ENCODE data around the gene BECN2. TPM values are rescaled to one million over a fixed set of nuclear protein-coding genes. Genes with fewer than 3 reads are reported as not detected.

BECN2 gene
- total RNA-seq, 6 experiments from 2014 or later, result not detected

DNA sequence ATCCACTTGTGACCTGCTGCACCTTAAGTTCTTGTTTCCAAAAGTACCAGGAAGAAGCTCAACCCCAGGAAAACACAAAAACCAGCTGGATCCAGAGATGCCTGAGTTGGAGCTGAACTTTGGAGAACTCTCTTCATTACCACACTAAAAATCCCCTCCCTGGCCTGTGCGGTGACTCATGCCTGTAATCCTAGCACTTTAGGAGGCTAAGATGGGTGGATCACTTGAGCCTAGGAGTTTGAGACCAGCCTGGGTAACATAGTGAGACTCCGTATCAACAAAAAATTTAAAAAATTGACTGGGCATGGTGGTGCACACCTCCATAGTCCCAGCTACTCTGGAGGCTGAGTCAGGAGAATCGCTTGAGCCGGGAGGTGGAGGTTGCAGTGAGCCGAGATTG, 35.2 kb downstream of the BECN2 start:
- DNase-seq, result no peak
- H3K36me3 ChIP-seq, result no peaks in the 10 kb centered on the region
- no peak overlapping the region for H3K4me3 ChIP-seq
- 76% methylated on average over 4 of the region's 5 CpGs for WGBS (ENCODE audit: insufficient coverage, low coverage, low lambda C conversion rate, missing lambda C conversion rate)
- no peaks in the 10 kb centered on the region for H3K4me1 ChIP-seq
- no peak overlapping the region for H3K27ac ChIP-seq
- intact Hi-C loops (cut with DNase I), result no loop called here
- no peak for ATAC-seq
- no peaks in the 10 kb centered on the region for H3K27me3 ChIP-seq
- H3K9me3 ChIP-seq, result no peaks in the 10 kb centered on the region
- TF ChIP-seq, protein P1, sequence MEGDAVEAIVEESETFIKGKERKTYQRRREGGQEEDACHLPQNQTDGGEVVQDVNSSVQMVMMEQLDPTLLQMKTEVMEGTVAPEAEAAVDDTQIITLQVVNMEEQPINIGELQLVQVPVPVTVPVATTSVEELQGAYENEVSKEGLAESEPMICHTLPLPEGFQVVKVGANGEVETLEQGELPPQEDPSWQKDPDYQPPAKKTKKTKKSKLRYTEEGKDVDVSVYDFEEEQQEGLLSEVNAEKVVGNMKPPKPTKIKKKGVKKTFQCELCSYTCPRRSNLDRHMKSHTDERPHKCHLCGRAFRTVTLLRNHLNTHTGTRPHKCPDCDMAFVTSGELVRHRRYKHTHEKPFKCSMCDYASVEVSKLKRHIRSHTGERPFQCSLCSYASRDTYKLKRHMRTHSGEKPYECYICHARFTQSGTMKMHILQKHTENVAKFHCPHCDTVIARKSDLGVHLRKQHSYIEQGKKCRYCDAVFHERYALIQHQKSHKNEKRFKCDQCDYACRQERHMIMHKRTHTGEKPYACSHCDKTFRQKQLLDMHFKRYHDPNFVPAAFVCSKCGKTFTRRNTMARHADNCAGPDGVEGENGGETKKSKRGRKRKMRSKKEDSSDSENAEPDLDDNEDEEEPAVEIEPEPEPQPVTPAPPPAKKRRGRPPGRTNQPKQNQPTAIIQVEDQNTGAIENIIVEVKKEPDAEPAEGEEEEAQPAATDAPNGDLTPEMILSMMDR (IDR thresholded peaks at IDR 0.05), result no peak
- no peak for TF ChIP-seq POLR2A (IDR thresholded peaks at IDR 0.05)

DNA sequence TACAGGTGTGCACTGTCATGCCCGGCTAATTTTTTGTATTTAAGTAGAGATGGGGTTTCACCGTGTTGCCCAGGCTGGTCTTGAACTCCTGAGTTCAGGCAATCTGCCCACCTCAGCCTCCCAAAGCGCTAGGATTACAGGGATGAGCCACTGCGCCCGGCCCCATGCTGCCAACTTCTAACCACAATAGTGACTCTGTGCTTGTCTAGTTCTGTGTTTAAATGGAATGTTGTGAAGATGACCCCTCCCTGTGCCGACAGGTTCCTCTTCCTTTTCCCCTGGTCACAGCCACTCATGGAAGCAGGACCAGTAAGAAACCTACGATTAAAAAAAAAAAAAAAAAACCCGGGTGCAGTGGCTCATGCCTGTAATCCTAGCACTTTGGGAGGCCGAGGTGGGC, 36.6 kb downstream of the BECN2 start:
- DNase-seq (no peak), ATAC-seq (no peak)
- no peaks in the 10 kb centered on the region for H3K36me3 ChIP-seq
- WGBS (ENCODE audit: insufficient coverage, low coverage, low lambda C conversion rate, missing lambda C conversion rate), result 58% methylated on average over 5 of the region's 9 CpGs
- no peak overlapping the region for H3K27ac ChIP-seq
- intact Hi-C loops (cut with DNase I), result no loop called here
- no peaks in the 10 kb centered on the region for H3K9me3 ChIP-seq
- TF ChIP-seq POLR2A (IDR thresholded peaks at IDR 0.05), result no peak
- TF ChIP-seq, protein P1 (IDR thresholded peaks at IDR 0.05), result no peak
- peaks cover 0 to 3% (median 0%) of the 10 kb centered on the region in 4 donors for H3K4me1 ChIP-seq
- H3K4me3 ChIP-seq, result no peak overlapping the region
- H3K27me3 ChIP-seq, result no peaks in the 10 kb centered on the region

DNA sequence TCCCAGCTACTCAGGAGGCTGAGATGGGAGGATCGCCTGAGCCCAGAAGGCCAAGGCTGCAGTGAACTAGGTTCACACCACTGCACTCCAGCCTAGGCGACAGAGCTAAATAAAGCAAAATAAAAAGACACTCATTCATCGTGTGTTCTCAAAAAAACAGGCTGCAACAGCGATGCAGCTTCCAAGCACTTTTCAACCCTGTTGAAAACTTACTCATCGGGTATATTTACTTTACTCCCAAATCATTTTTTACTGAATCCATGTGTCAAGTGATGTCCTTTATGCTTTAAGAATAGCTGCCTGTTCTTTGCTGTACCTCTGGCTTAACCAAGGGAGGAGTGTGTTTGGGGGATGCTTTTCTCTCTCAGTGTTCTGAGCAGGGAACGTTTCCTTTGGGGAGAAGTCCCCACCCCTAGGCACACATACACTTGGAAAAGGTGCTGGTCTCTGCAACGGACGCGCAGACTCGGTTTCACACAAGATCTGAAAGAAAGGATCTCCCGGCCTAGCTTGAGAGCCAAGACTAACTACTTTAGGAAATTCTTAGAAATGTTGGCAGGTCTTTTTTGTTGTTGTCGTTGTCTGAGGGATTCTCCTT, 39.9 kb downstream of the BECN2 start:
- Histone ChIP-seq H3K36me3 (no peaks in the 10 kb centered on the region), H3K4me3 (no peak overlapping the region), H3K27ac (no peak overlapping the region), H3K27me3 (no peaks in the 10 kb centered on the region), H3K9me3 (no peaks in the 10 kb centered on the region), H3K4me1 (peaks cover 0 to 3% (median 0%) of the 10 kb centered on the region in 4 donors)
- 81% methylated on average over 12 of the region's 12 CpGs for WGBS (ENCODE audit: insufficient coverage, low coverage, low lambda C conversion rate, missing lambda C conversion rate)
- ATAC-seq (no peak), DNase-seq (no peak)
- no peak for TF ChIP-seq POLR2A (IDR thresholded peaks at IDR 0.05)
- TF ChIP-seq, protein P1 (IDR thresholded peaks at IDR 0.05), result no peak
- intact Hi-C loops (cut with DNase I), result no loop called here

DNA sequence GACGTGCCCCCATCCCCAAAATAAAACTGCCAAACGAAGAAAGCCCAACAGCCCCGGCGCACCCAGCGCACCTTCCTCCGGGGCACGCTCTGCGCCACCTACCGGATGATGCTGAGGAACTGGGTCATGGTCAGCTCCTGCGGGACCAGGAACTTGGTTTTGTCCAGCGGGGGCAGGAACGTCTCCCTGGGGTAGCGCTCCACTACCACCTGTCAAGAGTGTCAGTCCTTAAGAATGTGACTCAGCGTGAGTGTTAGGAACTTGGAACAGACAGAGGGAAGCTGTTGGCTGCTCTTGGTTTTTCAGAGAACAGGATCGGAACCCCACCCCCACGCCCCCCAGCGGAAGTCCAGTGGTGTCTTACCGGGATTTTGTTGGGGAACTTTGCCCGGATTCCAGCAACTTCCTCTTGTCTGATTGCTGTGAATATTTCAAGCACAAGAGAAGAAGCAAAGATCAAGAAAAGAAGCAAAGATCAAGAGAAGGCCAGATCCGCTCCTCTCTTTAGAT, 40.9 kb downstream of the BECN2 start:
- ATAC-seq (peak; percentile 80 to 94 (median 90)), DNase-seq (peak; percentile 57 to 66 (median 62))
- WGBS (ENCODE audit: insufficient coverage, low coverage, low lambda C conversion rate, missing lambda C conversion rate), result 12% methylated on average over 20 of the region's 20 CpGs
- peaks cover 0 to 3% (median 0%) of the 10 kb centered on the region in 4 donors for H3K4me1 ChIP-seq
- no peaks in the 10 kb centered on the region for H3K27me3 ChIP-seq
- no peaks in the 10 kb centered on the region for H3K36me3 ChIP-seq
- TF ChIP-seq, protein P1 (IDR thresholded peaks at IDR 0.05), result peak; percentile 53 to 73 (median 60)
- no peak for TF ChIP-seq POLR2A (IDR thresholded peaks at IDR 0.05)
- H3K27ac ChIP-seq, result no peak overlapping the region
- peak overlapping the region in 1 of 3 donors; percentile 40 for H3K4me3 ChIP-seq
- no peaks in the 10 kb centered on the region for H3K9me3 ChIP-seq
- intact Hi-C loops (cut with DNase I), result no loop called here

Data from right lobe of liver (tissue), 6 donors.